ENCODE results near the gene PTPRN2. TPM values are rescaled to one million over a fixed set of nuclear protein-coding genes. Genes with fewer than 3 reads are reported as not detected.
"Not testable (repeated sequence)": the region's sequence is repeated elsewhere in the genome, so short reads cannot be mapped to it uniquely, and the experiment has no call there.

The PTPRN2 gene
- total and polyA plus RNA-seq, 2 donors: 1.7 to 1.9 TPM

DNA sequence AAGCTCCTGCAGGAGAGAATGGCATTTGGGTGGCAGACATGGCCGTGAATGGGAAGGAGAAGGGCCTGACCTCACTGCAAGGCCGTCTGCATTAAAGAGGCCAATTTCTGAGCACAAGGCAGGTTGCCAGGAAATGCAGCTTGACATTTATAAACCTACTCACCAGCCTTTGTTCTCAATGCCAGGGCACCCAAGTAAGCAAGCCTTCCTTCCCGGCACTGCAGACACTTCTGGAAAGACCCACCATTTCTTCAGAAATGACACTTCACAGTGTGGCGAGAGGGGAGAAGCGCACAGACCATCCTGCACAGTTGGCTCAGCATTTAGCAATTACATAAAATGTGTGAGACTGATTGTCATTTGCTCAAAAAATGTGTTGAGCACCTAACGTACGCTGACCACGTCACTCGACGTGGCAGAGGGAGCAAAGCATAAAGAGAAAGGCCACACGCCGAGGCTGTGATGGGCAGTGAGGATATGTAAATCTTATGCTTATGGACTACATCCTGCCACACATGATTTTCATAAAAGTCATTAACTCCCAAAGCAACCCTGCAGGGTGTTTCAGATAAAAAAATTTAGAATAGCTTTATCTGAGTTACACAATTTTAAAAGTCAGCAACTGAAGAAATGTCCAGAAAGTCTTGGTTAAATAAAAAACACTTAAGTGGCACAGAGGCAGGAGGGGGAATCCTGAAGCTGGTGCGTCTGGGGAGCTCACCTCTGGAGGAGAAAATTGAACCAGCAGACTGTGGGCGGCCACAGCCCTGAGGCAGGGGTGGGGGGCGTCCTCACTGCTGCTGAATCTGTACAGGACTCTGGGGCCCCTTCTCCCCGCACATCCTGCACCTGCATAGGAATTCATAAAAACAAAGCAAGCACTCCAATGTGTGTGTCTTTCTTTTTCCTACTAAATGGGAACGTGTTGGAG is 543.8 kb downstream of the PTPRN2 start:
- Histone ChIP-seq H3K36me3 (ENCODE audit: control insufficient read depth in 2 of 2, insufficient read depth in 2 of 2, low read length in 1 of 2) (no peaks in the 10 kb centered on the region), H3K27me3 (ENCODE audit: control insufficient read depth in 2 of 2, insufficient read depth in 1 of 2, low read length in 1 of 2) (no peaks in the 10 kb centered on the region), H3K9me3 (ENCODE audit: control insufficient read depth in 2 of 2, insufficient read depth in 1 of 2, low read length in 1 of 2) (no peaks in the 10 kb centered on the region), H3K27ac (ENCODE audit: low read depth in 1 of 2, low read length in 1 of 2) (no peak overlapping the region), H3K4me1 (ENCODE audit: control insufficient read depth in 2 of 2, insufficient read depth in 2 of 2, low read length in 2 of 2) (no peaks in the 10 kb centered on the region), H3K4me3 (ENCODE audit: low read length in 2 of 2) (no peak overlapping the region)
- WGBS: 70% methylated on average over 17 of the region's 17 CpGs
- DNase-seq (ENCODE audit: low read depth in 6 of 9, low spot score in 9 of 9): no peak

DNA sequence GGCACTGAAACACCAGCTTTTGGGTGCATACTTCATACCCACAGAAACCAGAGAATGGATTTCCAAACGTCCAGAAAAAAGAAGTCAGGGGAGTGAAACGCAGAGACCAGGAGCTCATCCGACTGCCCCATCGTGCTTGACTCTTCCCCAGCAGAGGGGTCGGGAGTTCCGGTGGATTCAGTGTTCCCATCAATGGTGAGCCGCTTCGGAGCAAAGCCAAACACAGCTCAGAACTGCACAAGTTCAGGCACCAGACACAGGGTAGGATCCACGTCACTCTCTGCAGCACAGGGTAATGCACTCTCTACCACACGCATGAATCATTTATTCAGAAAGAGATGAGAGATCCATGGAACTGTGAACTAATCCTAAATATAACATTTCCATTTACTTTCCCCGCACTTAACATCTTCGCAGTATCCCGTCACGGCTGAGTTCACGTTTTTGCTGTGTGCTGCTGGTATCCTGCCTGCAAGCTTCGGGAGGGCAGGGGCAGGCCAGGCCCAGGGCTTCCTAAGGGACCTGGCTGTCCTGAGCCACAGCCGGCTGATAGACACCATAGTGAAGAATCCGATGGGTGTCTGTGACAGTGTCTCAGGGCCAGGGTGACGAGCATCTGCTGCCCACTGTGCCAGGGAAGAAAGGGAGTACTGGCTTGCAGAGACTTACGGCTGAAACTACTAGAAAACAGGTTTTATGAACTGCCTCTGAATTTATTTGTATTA is 545.3 kb downstream of the PTPRN2 start:
- no peaks in the 10 kb centered on the region for H3K4me1 ChIP-seq (ENCODE audit: control insufficient read depth in 2 of 2, insufficient read depth in 2 of 2, low read length in 2 of 2)
- no peak overlapping the region for H3K27ac ChIP-seq (ENCODE audit: low read depth in 1 of 2, low read length in 1 of 2)
- no peaks in the 10 kb centered on the region for H3K9me3 ChIP-seq (ENCODE audit: control insufficient read depth in 2 of 2, insufficient read depth in 1 of 2, low read length in 1 of 2)
- H3K4me3 ChIP-seq (ENCODE audit: low read length in 2 of 2): no peak overlapping the region
- no peaks in the 10 kb centered on the region for H3K36me3 ChIP-seq (ENCODE audit: control insufficient read depth in 2 of 2, insufficient read depth in 2 of 2, low read length in 1 of 2)
- WGBS: 86% methylated on average over 20 of the region's 20 CpGs
- no peak for DNase-seq (ENCODE audit: low read depth in 6 of 9, low spot score in 9 of 9)
- H3K27me3 ChIP-seq (ENCODE audit: control insufficient read depth in 2 of 2, insufficient read depth in 1 of 2, low read length in 1 of 2): no peaks in the 10 kb centered on the region

GRCh38 chr7:158040199-158040598 is 547.4 kb downstream of the PTPRN2 start:
- Histone ChIP-seq H3K36me3 (ENCODE audit: control insufficient read depth in 2 of 2, insufficient read depth in 2 of 2, low read length in 1 of 2) (no peaks in the 10 kb centered on the region), H3K27me3 (ENCODE audit: control insufficient read depth in 2 of 2, insufficient read depth in 1 of 2, low read length in 1 of 2) (no peaks in the 10 kb centered on the region), H3K27ac (ENCODE audit: low read depth in 1 of 2, low read length in 1 of 2) (no peak overlapping the region), H3K9me3 (ENCODE audit: control insufficient read depth in 2 of 2, insufficient read depth in 1 of 2, low read length in 1 of 2) (no peaks in the 10 kb centered on the region), H3K4me3 (ENCODE audit: low read length in 2 of 2) (no peak overlapping the region), H3K4me1 (ENCODE audit: control insufficient read depth in 2 of 2, insufficient read depth in 2 of 2, low read length in 2 of 2) (no peaks in the 10 kb centered on the region)
- DNase-seq (ENCODE audit: low read depth in 6 of 9, low spot score in 9 of 9): no peak
- WGBS: 95% methylated on average over 6 of the region's 6 CpGs

DNA sequence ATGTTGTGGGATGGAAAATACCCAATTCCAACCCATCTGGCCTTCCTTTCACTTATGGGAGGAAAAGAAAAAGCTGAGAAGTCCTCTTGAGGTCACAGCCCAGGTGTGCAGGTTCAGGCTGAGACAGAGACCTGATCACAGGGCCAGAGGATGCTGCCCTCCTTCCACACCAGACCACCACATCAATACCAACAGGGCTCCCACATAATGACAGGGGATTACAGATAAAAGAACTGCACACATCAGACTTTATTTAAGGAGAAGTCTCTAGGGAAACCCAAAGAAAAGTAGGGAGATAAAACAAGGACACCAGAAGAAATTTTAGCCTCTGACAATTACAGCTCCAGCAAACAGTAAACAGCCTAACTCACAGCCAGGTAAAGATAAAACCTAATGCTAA is 548.4 kb downstream of the PTPRN2 start:
- DNase-seq (ENCODE audit: low read depth in 6 of 9, low spot score in 9 of 9): no peak
- no peak overlapping the region for H3K4me3 ChIP-seq (ENCODE audit: low read length in 2 of 2)
- no peak overlapping the region for H3K27ac ChIP-seq (ENCODE audit: low read depth in 1 of 2, low read length in 1 of 2)
- H3K9me3 ChIP-seq (ENCODE audit: control insufficient read depth in 2 of 2, insufficient read depth in 1 of 2, low read length in 1 of 2): no peaks in the 10 kb centered on the region
- no peaks in the 10 kb centered on the region for H3K36me3 ChIP-seq (ENCODE audit: control insufficient read depth in 2 of 2, insufficient read depth in 2 of 2, low read length in 1 of 2)
- H3K27me3 ChIP-seq (ENCODE audit: control insufficient read depth in 2 of 2, insufficient read depth in 1 of 2, low read length in 1 of 2): no peaks in the 10 kb centered on the region
- no peaks in the 10 kb centered on the region for H3K4me1 ChIP-seq (ENCODE audit: control insufficient read depth in 2 of 2, insufficient read depth in 2 of 2, low read length in 2 of 2)

DNA sequence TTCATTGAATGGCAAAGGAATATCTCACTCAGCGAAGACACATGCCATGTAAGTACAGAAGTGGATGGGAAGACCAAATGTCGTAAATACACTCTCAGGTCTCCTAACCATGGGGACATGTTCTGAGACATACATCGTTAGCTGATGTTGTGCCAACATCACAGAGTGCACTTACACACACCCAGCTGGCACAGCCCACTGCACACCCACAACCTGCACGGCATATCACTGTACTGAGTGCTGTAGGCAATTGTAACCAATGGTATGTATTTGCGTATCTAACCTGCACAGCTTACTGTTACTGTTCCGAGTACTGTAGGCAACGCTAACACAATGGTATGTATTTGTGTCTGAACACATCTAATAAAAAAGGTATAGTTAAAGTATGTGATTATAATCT is 550.4 kb downstream of the PTPRN2 start:
- H3K27me3 ChIP-seq (ENCODE audit: control insufficient read depth in 2 of 2, insufficient read depth in 1 of 2, low read length in 1 of 2): no peaks in the 10 kb centered on the region
- no peaks in the 10 kb centered on the region for H3K36me3 ChIP-seq (ENCODE audit: control insufficient read depth in 2 of 2, insufficient read depth in 2 of 2, low read length in 1 of 2)
- DNase-seq (ENCODE audit: low read depth in 6 of 9, low spot score in 9 of 9): no peak
- peaks cover 0 to 3% of the 10 kb centered on the region in 2 donors for H3K4me1 ChIP-seq (ENCODE audit: control insufficient read depth in 2 of 2, insufficient read depth in 2 of 2, low read length in 2 of 2)
- no peak overlapping the region for H3K4me3 ChIP-seq (ENCODE audit: low read length in 2 of 2)
- no peak overlapping the region for H3K27ac ChIP-seq (ENCODE audit: low read depth in 1 of 2, low read length in 1 of 2)
- 95% methylated on average over 7 of the region's 7 CpGs for WGBS
- peaks cover 0 to 11% of the 10 kb centered on the region in 2 donors for H3K9me3 ChIP-seq (ENCODE audit: control insufficient read depth in 2 of 2, insufficient read depth in 1 of 2, low read length in 1 of 2)

GRCh38 chr7:158035343-158035742 is 552.3 kb downstream of the PTPRN2 start:
- Histone ChIP-seq H3K4me1 (ENCODE audit: control insufficient read depth in 2 of 2, insufficient read depth in 2 of 2, low read length in 2 of 2) (peaks cover 0 to 7% of the 10 kb centered on the region in 2 donors), H3K27ac (ENCODE audit: low read depth in 1 of 2, low read length in 1 of 2) (no peak overlapping the region), H3K27me3 (ENCODE audit: control insufficient read depth in 2 of 2, insufficient read depth in 1 of 2, low read length in 1 of 2) (no peaks in the 10 kb centered on the region), H3K36me3 (ENCODE audit: control insufficient read depth in 2 of 2, insufficient read depth in 2 of 2, low read length in 1 of 2) (no peaks in the 10 kb centered on the region), H3K4me3 (ENCODE audit: low read length in 2 of 2) (no peak overlapping the region), H3K9me3 (ENCODE audit: control insufficient read depth in 2 of 2, insufficient read depth in 1 of 2, low read length in 1 of 2) (peaks cover 0 to 15% of the 10 kb centered on the region in 2 donors)
- 87% methylated on average over 4 of the region's 4 CpGs for WGBS
- DNase-seq (ENCODE audit: low read depth in 6 of 9, low spot score in 9 of 9): no peak

DNA sequence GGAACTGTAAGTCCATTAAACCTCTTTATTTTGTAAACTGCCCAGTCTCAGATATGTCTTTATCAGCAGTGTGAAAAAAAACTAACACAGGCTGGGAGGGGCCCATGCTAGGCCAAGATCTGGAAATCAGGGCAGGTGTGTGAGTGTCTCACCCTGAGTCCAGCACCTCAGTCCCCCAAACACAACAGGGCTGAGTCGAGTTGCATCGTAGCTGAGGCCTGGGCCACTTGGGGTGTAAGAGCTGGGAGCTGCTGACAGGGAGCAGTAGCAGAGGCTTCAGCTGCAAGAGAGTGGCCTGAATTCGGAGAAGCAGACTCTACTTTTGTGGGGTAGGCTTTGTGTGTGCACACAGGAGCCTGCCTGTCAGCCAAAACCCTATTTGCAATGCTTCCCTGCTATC is 553.1 kb downstream of the PTPRN2 start:
- Histone ChIP-seq H3K27ac (ENCODE audit: low read depth in 1 of 2, low read length in 1 of 2) (no peak overlapping the region), H3K27me3 (ENCODE audit: control insufficient read depth in 2 of 2, insufficient read depth in 1 of 2, low read length in 1 of 2) (no peaks in the 10 kb centered on the region), H3K4me1 (ENCODE audit: control insufficient read depth in 2 of 2, insufficient read depth in 2 of 2, low read length in 2 of 2) (peaks cover 0 to 7% of the 10 kb centered on the region in 2 donors), H3K36me3 (ENCODE audit: control insufficient read depth in 2 of 2, insufficient read depth in 2 of 2, low read length in 1 of 2) (no peaks in the 10 kb centered on the region), H3K4me3 (ENCODE audit: low read length in 2 of 2) (no peak overlapping the region), H3K9me3 (ENCODE audit: control insufficient read depth in 2 of 2, insufficient read depth in 1 of 2, low read length in 1 of 2) (peaks cover 0 to 15% of the 10 kb centered on the region in 2 donors)
- WGBS: 64% methylated on average over 3 of the region's 3 CpGs
- no peak for DNase-seq (ENCODE audit: low read depth in 6 of 9, low spot score in 9 of 9)

GRCh38 chr7:158033925-158034324 is 553.7 kb downstream of the PTPRN2 start:
- not testable (repeated sequence) for H3K4me3 ChIP-seq (ENCODE audit: low read length in 2 of 2); H3K4me1 ChIP-seq (ENCODE audit: control insufficient read depth in 2 of 2, insufficient read depth in 2 of 2, low read length in 2 of 2); H3K36me3 ChIP-seq (ENCODE audit: control insufficient read depth in 2 of 2, insufficient read depth in 2 of 2, low read length in 1 of 2); DNase-seq (ENCODE audit: low read depth in 6 of 9, low spot score in 9 of 9); H3K27me3 ChIP-seq (ENCODE audit: control insufficient read depth in 2 of 2, insufficient read depth in 1 of 2, low read length in 1 of 2); H3K27ac ChIP-seq (ENCODE audit: low read depth in 1 of 2, low read length in 1 of 2)
- H3K9me3 ChIP-seq (ENCODE audit: control insufficient read depth in 2 of 2, insufficient read depth in 1 of 2, low read length in 1 of 2): peaks cover 0 to 15% of the 10 kb centered on the region in 2 donors
- 98% methylated on average over 6 of the region's 6 CpGs for WGBS

DNA sequence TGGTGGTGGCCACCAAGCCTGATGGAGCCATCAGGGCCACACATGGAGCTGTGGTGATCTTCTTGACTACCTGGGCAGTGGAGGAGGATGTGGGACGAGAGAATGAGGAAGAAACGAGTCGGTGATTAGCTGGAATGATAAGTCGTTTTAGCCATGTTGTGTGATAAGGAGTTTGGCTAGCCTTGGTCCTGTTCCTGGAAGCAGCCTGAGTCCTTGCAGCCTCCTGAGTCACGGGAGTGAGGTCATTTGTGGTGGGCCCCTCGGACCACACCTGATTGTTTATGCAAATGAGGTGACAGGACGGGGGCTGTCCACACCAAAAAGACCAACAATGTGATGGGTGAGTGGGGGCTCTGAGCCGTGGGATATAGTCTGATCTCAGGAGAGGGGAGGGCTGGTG is 554.4 kb downstream of the PTPRN2 start:
- no peak for DNase-seq (ENCODE audit: low read depth in 6 of 9, low spot score in 9 of 9)
- H3K4me1 ChIP-seq (ENCODE audit: control insufficient read depth in 2 of 2, insufficient read depth in 2 of 2, low read length in 2 of 2): peaks cover 0 to 7% of the 10 kb centered on the region in 2 donors
- H3K27ac ChIP-seq (ENCODE audit: low read depth in 1 of 2, low read length in 1 of 2): no peak overlapping the region
- H3K36me3 ChIP-seq (ENCODE audit: control insufficient read depth in 2 of 2, insufficient read depth in 2 of 2, low read length in 1 of 2): no peaks in the 10 kb centered on the region
- H3K4me3 ChIP-seq (ENCODE audit: low read length in 2 of 2): no peak overlapping the region
- no peaks in the 10 kb centered on the region for H3K27me3 ChIP-seq (ENCODE audit: control insufficient read depth in 2 of 2, insufficient read depth in 1 of 2, low read length in 1 of 2)
- WGBS: 91% methylated on average over 8 of the region's 8 CpGs
- H3K9me3 ChIP-seq (ENCODE audit: control insufficient read depth in 2 of 2, insufficient read depth in 1 of 2, low read length in 1 of 2): peaks cover 0 to 15% of the 10 kb centered on the region in 2 donors

Measured in thymus (tissue), 11 donors.